T-cell (primary cell): ENCODE data around the gene WWTR1. TPM values are rescaled to one million over a fixed set of nuclear protein-coding genes. Genes with fewer than 3 reads are reported as not detected.

Experiments used
- ATAC-seq, 4 experiments: fragments of 200-7000 bp in 3 of 4; fragments of 150-1000 bp in 1 of 4; cut with Tn5 transposase; replicated peaks in 1 of 4; 1 replicate in 3 of 4; 2 replicates in 1 of 4; pipeline ENCODE4 v1.10.0; 2021; ENCODE audit warnings: moderate library complexity in 3 of 4, mild to moderate bottlenecking in 2 of 4, moderate number of reproducible peaks in 1 of 4
- CTCF ChIA-PET, 2 donors: fragments of 300-600 bp; sonication (Branson Sonifier 250); formaldehyde crosslinking; loops; one replicate each; lab custom pipeline; 2022; ENCODE audit warnings: antibody characterized with exemption in 2 of 2; lab: Charles Lee
- POLR2A ChIA-PET, 2 donors: fragments of 300-600 bp; sonication (Branson Sonifier 250); formaldehyde crosslinking; loops; one replicate each; lab custom pipeline; 2022; ENCODE audit warnings: antibody characterized with exemption in 2 of 2; lab: Charles Lee
- DNase-seq, 35 experiments: peaks; one replicate each; pipeline versions ENCODE4 v3.0.0 to v3.0.0-alpha.2; 2013 to 2023
- H3K27ac ChIP-seq: one replicate; pipeline ENCODE4 v1.5.1; 2013; ENCODE audit warnings: low read length
- H3K27me3 ChIP-seq, 2 experiments: replicated peaks in 1 of 2; 1 replicate in 1 of 2; 2 replicates in 1 of 2; pipeline versions ENCODE4 v1.6.1 to v1.7.0; 2013; ENCODE audit warnings: low read length in 1 of 2, mixed read lengths in 1 of 2; ENCODE audit not compliant: control insufficient read depth in 2 of 2, insufficient read depth in 2 of 2; ENCODE audit errors: extremely low read depth in 1 of 2
- H3K36me3 ChIP-seq, 2 donors: 1 replicate in 1 of 2; 2 replicates in 1 of 2; pipeline versions ENCODE4 v1.6.1 to v1.7.0; 2013; ENCODE audit warnings: low read length in 1 of 2; ENCODE audit not compliant: control insufficient read depth in 2 of 2, insufficient read depth in 1 of 2; ENCODE audit errors: extremely low read depth in 1 of 2
- H3K4me1 ChIP-seq, 2 experiments: 1 replicate in 1 of 2; 2 replicates in 1 of 2; pipeline versions ENCODE4 v1.6.1 to v1.7.0; 2013; ENCODE audit warnings: low read length in 2 of 2, mixed read lengths in 1 of 2; ENCODE audit not compliant: insufficient read depth in 2 of 2, control insufficient read depth in 1 of 2; ENCODE audit errors: extremely low read depth in 1 of 2
- H3K4me3 ChIP-seq, 2 donors: 1 replicate in 1 of 2; 2 replicates in 1 of 2; pipeline versions ENCODE4 v1.5.1 to v1.7.0; 2013; ENCODE audit warnings: mild to moderate bottlenecking in 2 of 2, low read length in 1 of 2, moderate library complexity in 1 of 2; ENCODE audit not compliant: control insufficient read depth in 1 of 2; ENCODE audit errors: extremely low read depth in 1 of 2
- H3K9me3 ChIP-seq: 2 replicates; pipeline ENCODE4 v1.7.0; 2013
- H3K27ac Mint-ChIP-seq, 2 donors: one replicate each; pipeline ENCODE4 v1.8.0; 2020 to 2021; ENCODE audit warnings: mild to moderate bottlenecking in 2 of 2, mixed read lengths in 2 of 2
- H3K27me3 Mint-ChIP-seq, 2 donors: one replicate each; pipeline ENCODE4 v1.8.0; 2021 to 2022; ENCODE audit warnings: mixed read lengths in 2 of 2
- H3K36me3 Mint-ChIP-seq: one replicate; pipeline ENCODE4 v1.8.0; 2021; ENCODE audit warnings: mixed read lengths
- H3K4me1 Mint-ChIP-seq, 3 donors: one replicate each; pipeline ENCODE4 v1.8.0; 2020 to 2022; ENCODE audit warnings: mixed read lengths in 3 of 3, mild to moderate bottlenecking in 1 of 3
- H3K4me3 Mint-ChIP-seq, 3 donors: one replicate each; pipeline ENCODE4 v1.8.0; 2020 to 2022; ENCODE audit warnings: mild to moderate bottlenecking in 3 of 3, mixed read lengths in 3 of 3, moderate library complexity in 3 of 3
- H3K9me3 Mint-ChIP-seq, 3 donors: one replicate each; pipeline ENCODE4 v1.8.0; 2020 to 2022; ENCODE audit warnings: mixed read lengths in 3 of 3
- WGBS: methylation state at CpG from one replicate; pipeline ENCODE4 v1.1.5; 2013; ENCODE audit warnings: missing lambda C conversion rate; ENCODE audit not compliant: insufficient coverage; 5-methylcytosine and 5-hydroxymethylcytosine counted together
- total RNA-seq, 35 experiments: library from RNA in 6 of 35; stranded (reverse) in 6 of 35; fragments of 120-200 nt in 1 of 35; gene quantifications; one replicate each; pipeline versions ENCODE4 v1.2.1 to v1.2.4 and lab custom pipeline; 2013 to 2026

Gene WWTR1
- total RNA-seq, 5 donors from 2014 or later (not counting 1 experiment from before 2014, with no cell fraction given), result 0.43 to 1.6 (median 1.1) TPM

DNA sequence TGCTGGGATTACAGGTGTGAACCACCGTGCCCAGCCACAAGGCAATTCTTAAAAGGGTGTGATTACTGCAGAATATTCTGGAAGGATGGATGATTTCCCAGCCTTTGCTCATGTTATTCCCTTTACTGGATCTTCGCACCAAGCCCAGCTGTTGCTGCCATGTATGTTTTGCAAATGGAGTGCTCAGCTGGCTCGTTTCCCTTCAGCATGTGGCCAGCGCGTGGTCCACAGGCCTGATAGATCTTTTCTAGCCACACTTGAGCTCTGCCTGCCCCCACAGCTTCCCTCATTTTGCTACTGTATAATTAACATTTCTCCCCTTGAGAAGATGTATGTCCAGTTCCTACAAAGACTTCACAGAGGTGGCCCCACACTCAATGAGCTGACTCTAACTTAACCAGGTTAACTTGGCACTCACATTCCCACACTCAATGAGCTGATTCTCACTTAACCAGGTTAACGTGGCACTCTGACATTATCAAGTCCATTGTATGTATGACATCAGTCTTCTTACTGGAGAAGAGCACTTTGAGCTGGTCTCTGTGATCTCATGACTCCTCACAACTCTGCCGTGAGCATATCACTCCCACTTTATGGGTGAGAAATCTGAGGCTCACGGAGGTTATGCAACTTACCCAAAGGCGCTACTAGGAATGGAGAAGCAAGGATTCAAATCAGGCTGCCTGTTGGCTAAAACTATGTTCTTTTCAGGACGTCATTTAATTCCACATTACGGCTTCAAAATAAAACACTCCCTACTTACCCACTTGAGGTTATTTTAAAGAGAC, 134.1 kb downstream of the WWTR1 start:
- Mint-ChIP-seq H3K9me3 (no peaks in the 10 kb centered on the region), H3K36me3 (no peaks in the 10 kb centered on the region), H3K4me1 (peaks cover 0 to 3% (median 0%) of the 10 kb centered on the region in 3 donors), H3K27me3 (peaks cover 10 to 13% of the 10 kb centered on the region in 2 donors), H3K27ac (no peak overlapping the region), H3K4me3 (no peak overlapping the region)
- DNase-seq, result no peak
- WGBS, result 88% methylated on average over 6 of the region's 11 CpGs
- no peak overlapping the region for H3K4me3 ChIP-seq
- H3K27me3 ChIP-seq, result no peaks in the 10 kb centered on the region
- no peaks in the 10 kb centered on the region for H3K9me3 ChIP-seq
- H3K27ac ChIP-seq, result no peak overlapping the region
- H3K4me1 ChIP-seq, result peaks cover 0 to 2% of the 10 kb centered on the region in 2 experiments
- ChIA-PET CTCF (interaction anchor here in 1 of 2 donors (0.7 kb wide), 1 partner anchor 34 kb away, joined by 3 read pairs; no protein-coding TSS in a partner anchor), POLR2A (no interaction called here)
- H3K36me3 ChIP-seq, result no peaks in the 10 kb centered on the region
- ATAC-seq, result no peak

DNA sequence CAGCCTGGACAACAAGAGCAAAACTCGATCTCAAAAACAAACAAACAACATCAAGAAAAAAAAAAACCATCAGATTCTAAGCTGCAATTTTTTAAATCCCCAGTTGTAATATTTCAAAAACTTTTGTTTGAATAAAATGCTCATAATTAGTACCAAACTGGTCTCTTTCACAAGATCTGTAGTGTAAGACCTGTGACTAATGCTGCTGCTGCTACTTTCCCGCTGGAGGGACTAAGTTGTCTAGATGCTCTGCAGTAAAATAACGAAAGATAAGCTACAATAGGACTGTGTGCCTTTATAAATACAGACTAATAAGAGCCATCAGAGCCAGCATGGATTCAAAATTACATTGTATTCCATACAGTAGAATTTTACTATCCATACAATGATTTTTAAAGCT, 137.9 kb downstream of the WWTR1 start:
- Mint-ChIP-seq H3K27ac (no peak overlapping the region), H3K9me3 (no peaks in the 10 kb centered on the region), H3K4me1 (no peaks in the 10 kb centered on the region), H3K36me3 (no peaks in the 10 kb centered on the region), H3K4me3 (no peak overlapping the region), H3K27me3 (peaks cover 4 to 9% of the 10 kb centered on the region in 2 donors)
- DNase-seq (no peak), ATAC-seq (no peak)
- WGBS, result no CpG with 5 or more reads among the region's 3 CpGs
- Histone ChIP-seq H3K27me3 (no peaks in the 10 kb centered on the region), H3K36me3 (no peaks in the 10 kb centered on the region), H3K4me3 (no peak overlapping the region), H3K4me1 (no peaks in the 10 kb centered on the region), H3K9me3 (no peaks in the 10 kb centered on the region), H3K27ac (no peak overlapping the region)
- CTCF ChIA-PET, result interaction anchor here in 1 of 2 donors (0.7 to 0.8 kb wide), 2 partner anchors 14 to 104 kb away, joined by 3 to 4 read pairs; no protein-coding TSS in a partner anchor
- POLR2A ChIA-PET, result no interaction called here

DNA sequence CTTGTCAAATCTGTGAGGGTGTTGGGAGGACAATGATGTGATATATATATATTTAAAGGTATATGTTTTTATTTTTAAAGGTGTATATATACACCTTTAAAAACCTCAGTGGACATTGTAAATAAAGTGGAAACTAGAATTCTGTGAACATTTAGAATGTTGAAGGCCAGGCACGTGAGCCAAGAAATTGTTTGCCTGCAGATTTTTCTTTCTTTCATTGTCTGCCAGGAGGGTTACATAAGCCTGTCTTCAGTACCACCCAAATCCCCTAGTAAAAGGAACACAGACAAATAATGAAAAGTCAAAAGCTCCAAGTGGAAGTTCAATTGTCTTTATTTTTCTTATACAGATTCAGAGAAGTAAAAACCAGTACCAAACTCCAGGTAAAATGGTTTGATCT, 140.9 kb downstream of the WWTR1 start:
- peaks cover 0 to 6% (median 3%) of the 10 kb centered on the region in 3 donors for H3K4me1 Mint-ChIP-seq
- H3K36me3 Mint-ChIP-seq, result no peaks in the 10 kb centered on the region
- no CpG with 5 or more reads among the region's 1 CpG for WGBS
- Histone ChIP-seq H3K9me3 (no peaks in the 10 kb centered on the region), H3K4me1 (no peaks in the 10 kb centered on the region), H3K27me3 (peaks cover 0 to 2% of the 10 kb centered on the region in 2 experiments), H3K27ac (no peak overlapping the region), H3K4me3 (no peak overlapping the region), H3K36me3 (no peaks in the 10 kb centered on the region)
- no peak for DNase-seq
- no peak overlapping the region for H3K4me3 Mint-ChIP-seq
- ATAC-seq, result no peak
- peaks cover 7 to 8% of the 10 kb centered on the region in 2 donors for H3K27me3 Mint-ChIP-seq
- POLR2A ChIA-PET, result no interaction called here
- CTCF ChIA-PET, result no interaction called here
- no peak overlapping the region for H3K27ac Mint-ChIP-seq
- no peaks in the 10 kb centered on the region for H3K9me3 Mint-ChIP-seq

DNA sequence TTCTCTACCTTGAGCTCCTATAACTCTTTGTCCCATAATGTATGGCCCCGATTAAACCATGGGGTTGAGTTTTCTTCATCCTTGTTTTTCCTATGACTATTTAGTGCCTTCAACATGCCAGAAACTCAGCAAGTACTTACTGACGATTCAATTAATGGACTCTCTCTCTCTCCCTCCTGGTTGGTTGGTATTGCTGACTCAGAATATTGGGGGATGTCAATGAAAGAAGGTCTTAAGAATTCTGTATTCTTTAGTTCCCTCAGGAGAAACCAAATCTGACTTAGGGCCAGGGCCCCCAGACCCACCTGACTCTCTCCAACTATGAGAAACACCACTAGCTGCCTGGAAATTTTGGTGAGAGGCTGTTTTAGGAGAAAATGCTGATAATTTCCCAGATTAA, 142.6 kb downstream of the WWTR1 start:
- H3K27ac Mint-ChIP-seq, result no peak overlapping the region

DNA sequence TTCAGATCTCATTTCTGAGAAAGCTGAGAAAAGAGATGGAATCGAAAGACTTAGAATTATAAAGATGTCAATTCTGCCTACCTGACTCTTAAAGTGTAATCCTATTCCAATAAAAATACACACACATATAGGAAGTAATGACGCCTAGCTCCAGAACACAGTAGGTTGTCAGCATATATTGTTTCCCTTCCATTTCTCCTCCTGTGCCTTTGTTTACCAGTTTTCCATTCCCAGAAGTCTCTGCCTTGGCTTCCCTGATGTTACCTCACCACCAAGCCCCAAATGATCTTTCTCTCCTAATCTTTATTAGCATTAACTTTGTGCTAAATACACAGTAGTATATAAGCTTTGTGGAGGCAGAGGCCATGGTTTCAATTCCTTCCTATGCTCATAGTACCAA, 143.4 kb downstream of the WWTR1 start:
- Histone ChIP-seq H3K9me3 (no peaks in the 10 kb centered on the region), H3K27ac (no peak overlapping the region), H3K4me3 (no peak overlapping the region), H3K4me1 (no peaks in the 10 kb centered on the region), H3K27me3 (peaks cover 0 to 6% of the 10 kb centered on the region in 2 experiments), H3K36me3 (no peaks in the 10 kb centered on the region)
- 80% methylated on average over 1 of the region's 2 CpGs for WGBS
- Mint-ChIP-seq H3K27me3 (peaks cover 11 to 17% of the 10 kb centered on the region in 2 donors), H3K9me3 (no peaks in the 10 kb centered on the region), H3K36me3 (no peaks in the 10 kb centered on the region), H3K4me3 (no peak overlapping the region), H3K27ac (no peak overlapping the region), H3K4me1 (peaks cover 0 to 6% (median 3%) of the 10 kb centered on the region in 3 donors)
- ATAC-seq (no peak), DNase-seq (no peak)
- CTCF ChIA-PET, result no interaction called here
- POLR2A ChIA-PET, result no interaction called here

More for the DNA sequence above, 142.6 kb downstream of the WWTR1 start:
- Histone ChIP-seq H3K9me3 (no peaks in the 10 kb centered on the region), H3K27ac (no peak overlapping the region), H3K4me3 (no peak overlapping the region), H3K27me3 (peaks cover 0 to 5% of the 10 kb centered on the region in 2 experiments), H3K36me3 (no peaks in the 10 kb centered on the region), H3K4me1 (no peaks in the 10 kb centered on the region)
- DNase-seq (no peak), ATAC-seq (no peak)
- Mint-ChIP-seq H3K4me3 (no peak overlapping the region), H3K4me1 (peaks cover 0 to 6% (median 3%) of the 10 kb centered on the region in 3 donors), H3K9me3 (no peaks in the 10 kb centered on the region), H3K36me3 (no peaks in the 10 kb centered on the region), H3K27me3 (peaks cover 11 to 17% of the 10 kb centered on the region in 2 donors)
- CTCF ChIA-PET, result no interaction called here
- POLR2A ChIA-PET, result no interaction called here
- WGBS, result 80% methylated on average over 1 of the region's 2 CpGs

DNA sequence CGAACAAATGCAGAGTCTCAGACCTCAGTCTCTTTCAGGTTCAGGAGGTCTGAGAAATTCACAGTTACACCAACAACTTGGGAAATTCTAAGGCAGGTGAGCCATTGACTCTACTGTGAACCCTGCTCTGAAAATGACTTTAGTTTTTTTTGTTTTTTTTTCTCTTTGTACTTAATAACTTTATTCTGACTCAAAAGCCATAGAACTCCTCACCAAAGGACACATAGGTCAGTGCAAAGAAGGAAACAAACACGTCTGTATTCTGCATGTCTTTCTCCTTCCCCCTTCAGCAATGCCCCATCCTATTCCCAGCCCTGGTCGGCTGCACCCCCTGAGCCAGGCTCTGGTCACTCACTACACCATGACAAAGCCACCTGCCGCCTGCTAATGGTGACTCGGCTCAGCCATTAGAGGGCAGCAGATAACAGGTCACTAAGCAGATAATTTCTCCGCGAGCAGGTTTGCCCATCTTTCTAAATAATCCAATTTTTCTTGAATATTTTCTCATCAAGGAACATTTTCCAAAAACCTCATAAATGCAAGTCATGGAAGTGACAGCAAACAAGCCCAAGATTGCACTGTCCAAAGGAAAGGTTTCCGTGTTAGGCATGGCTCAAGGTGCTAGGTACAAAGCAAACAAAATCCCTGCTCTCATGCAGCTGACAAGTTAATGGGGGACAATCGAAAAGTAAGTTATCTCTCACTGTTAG, 145.6 kb downstream of the WWTR1 start:
- 22% methylated on average over 8 of the region's 9 CpGs for WGBS
- H3K4me3 Mint-ChIP-seq, result no peak overlapping the region

More for the DNA sequence above, 145.6 kb downstream of the WWTR1 start:
- Histone ChIP-seq H3K4me1 (no peaks in the 10 kb centered on the region), H3K27ac (no peak overlapping the region), H3K27me3 (peaks cover 0 to 6% of the 10 kb centered on the region in 2 experiments), H3K36me3 (no peaks in the 10 kb centered on the region), H3K4me3 (no peak overlapping the region), H3K9me3 (no peaks in the 10 kb centered on the region)
- H3K27me3 Mint-ChIP-seq, result peaks cover 11 to 19% of the 10 kb centered on the region in 2 donors
- ATAC-seq (no peak), DNase-seq (peak in 7 of 35 experiments; percentile 3 to 48 (median 10))
- ChIA-PET POLR2A (no interaction called here), CTCF (interaction anchor here in 1 of 2 donors (0.5 kb wide), 1 partner anchor 85 kb away, joined by 4 read pairs; no protein-coding TSS in a partner anchor)
- H3K4me1 Mint-ChIP-seq, result peaks cover 11 to 12% (median 12%) of the 10 kb centered on the region in 3 donors
- H3K27ac Mint-ChIP-seq, result no peak overlapping the region
- no peaks in the 10 kb centered on the region for H3K9me3 Mint-ChIP-seq
- no peaks in the 10 kb centered on the region for H3K36me3 Mint-ChIP-seq
